ENCODE results near the gene TBC1D16. TPM values are rescaled to one million over a fixed set of nuclear protein-coding genes. Genes with fewer than 3 reads are reported as not detected.

Gene TBC1D16
- 1 to 10 TPM; 5.8 to 8.1 (median 7.0) TPM for total RNA-seq

GRCh38 chr17:80035687-80035936, at the start of gene TBC1D16:
TBC1D16 (minus strand) TSS chr17:80035872; CDS start chr17:80013547, 22,325 bp downstream.
- DNase-seq (no peak), ATAC-seq (no peak)
- in situ Hi-C loops (cut with MboI; ENCODE audit: low sequenced_read_pairs in 4 of 4) (no loop called here), intact Hi-C loops (cut with DNase I; ENCODE audit: low total_unique reads) (loop anchor here (1.0 kb wide), 1 partner anchor 27 kb away; no protein-coding TSS in a partner anchor)
- Histone ChIP-seq H3K36me3 (no peaks in the 10 kb centered on the region), H3K27me3 (peaks cover 0 to 17% (median 13%) of the 10 kb centered on the region in 3 donors), H3K4me3 (peak within 1 kb of the TSS; percentile 69 to 92 (median 84)), H3K27ac (peak within 1 kb of the TSS; percentile 77 to 91 (median 84)), H3K9me3 (no peaks in the 10 kb centered on the region), H3K4me1 (peaks cover 6 to 12% of the 10 kb centered on the region in 2 donors)
- TF ChIP-seq CTCF (IDR thresholded peaks at IDR 0.05 in 4 of 5, conservative IDR thresholded peaks at IDR 0.05 in 1 of 5) (no peak), POLR2A (IDR thresholded peaks at IDR 0.05) (peak; percentile 1 to 50)

GRCh38 chr17:80084773-80085172, 49.1 kb upstream of the TBC1D16 start:
- H3K4me1 ChIP-seq = peaks cover 0 to 6% of the 10 kb centered on the region in 2 donors
- H3K27ac ChIP-seq = no peak overlapping the region
- intact Hi-C loops (cut with DNase I; ENCODE audit: low total_unique reads) = no loop called here
- no peaks in the 10 kb centered on the region for H3K27me3 ChIP-seq
- no peak overlapping the region for H3K4me3 ChIP-seq
- H3K9me3 ChIP-seq = no peaks in the 10 kb centered on the region
- in situ Hi-C loops (cut with MboI; ENCODE audit: low sequenced_read_pairs in 4 of 4) = no loop called here
- DNase-seq = no peak
- no peaks in the 10 kb centered on the region for H3K36me3 ChIP-seq
- TF ChIP-seq CTCF (IDR thresholded peaks at IDR 0.05 in 4 of 5, conservative IDR thresholded peaks at IDR 0.05 in 1 of 5) = no peak
- ATAC-seq = no peak

- Histone ChIP-seq H3K9me3 (no peaks in the 10 kb centered on the region), H3K27me3 (no peaks in the 10 kb centered on the region), H3K4me1 (peaks cover 0 to 6% of the 10 kb centered on the region in 2 donors), H3K4me3 (no peak overlapping the region), H3K27ac (no peak overlapping the region), H3K36me3 (no peaks in the 10 kb centered on the region)
- TF ChIP-seq CTCF (IDR thresholded peaks at IDR 0.05 in 4 of 5, conservative IDR thresholded peaks at IDR 0.05 in 1 of 5) = no peak
- TF ChIP-seq POLR2A (IDR thresholded peaks at IDR 0.05) = no peak
- intact Hi-C loops (cut with DNase I; ENCODE audit: low total_unique reads) (loop anchor here (2.0 kb wide), 1 partner anchor 74 kb away; no protein-coding TSS in a partner anchor), in situ Hi-C loops (cut with MboI; ENCODE audit: low sequenced_read_pairs in 4 of 4) (no loop called here)
- ATAC-seq (no peak), DNase-seq (no peak)
Observed at GRCh38 chr17:80083136-80083661, 47.5 kb upstream of the TBC1D16 start.

GRCh38 chr17:80082403-80083135, 46.9 kb upstream of the TBC1D16 start:
- no peak for TF ChIP-seq POLR2A (IDR thresholded peaks at IDR 0.05)
- peak; percentile 38 to 83 (median 68) for TF ChIP-seq CTCF (IDR thresholded peaks at IDR 0.05 in 4 of 5, conservative IDR thresholded peaks at IDR 0.05 in 1 of 5)
- Histone ChIP-seq H3K9me3 (no peaks in the 10 kb centered on the region), H3K4me3 (peak overlapping the region in 3 of 4 donors; percentile 7 to 45 (median 42)), H3K36me3 (no peaks in the 10 kb centered on the region), H3K27me3 (no peaks in the 10 kb centered on the region), H3K27ac (no peak overlapping the region), H3K4me1 (peaks cover 0 to 6% of the 10 kb centered on the region in 2 donors)
- in situ Hi-C loops (cut with MboI; ENCODE audit: low sequenced_read_pairs in 4 of 4) (no loop called here), intact Hi-C loops (cut with DNase I; ENCODE audit: low total_unique reads) (loop anchor here (2.0 kb wide), 1 partner anchor 74 kb away; no protein-coding TSS in a partner anchor)
- DNase-seq = peak in 1 of 2 donors; percentile 55
- peak; percentile 66 to 75 for ATAC-seq

Measured in gastrocnemius medialis (tissue), 4 donors.